GM21390 (cell line): ENCODE results near the gene HOXA1.

Experiments
- ATAC-seq: cut with Tn5 transposase; IDR thresholded peaks from one replicate; pipeline ENCODE4 v1.9.1; 2021; ENCODE audit not compliant: unreplicated experiment

HOXA1 gene

DNA sequence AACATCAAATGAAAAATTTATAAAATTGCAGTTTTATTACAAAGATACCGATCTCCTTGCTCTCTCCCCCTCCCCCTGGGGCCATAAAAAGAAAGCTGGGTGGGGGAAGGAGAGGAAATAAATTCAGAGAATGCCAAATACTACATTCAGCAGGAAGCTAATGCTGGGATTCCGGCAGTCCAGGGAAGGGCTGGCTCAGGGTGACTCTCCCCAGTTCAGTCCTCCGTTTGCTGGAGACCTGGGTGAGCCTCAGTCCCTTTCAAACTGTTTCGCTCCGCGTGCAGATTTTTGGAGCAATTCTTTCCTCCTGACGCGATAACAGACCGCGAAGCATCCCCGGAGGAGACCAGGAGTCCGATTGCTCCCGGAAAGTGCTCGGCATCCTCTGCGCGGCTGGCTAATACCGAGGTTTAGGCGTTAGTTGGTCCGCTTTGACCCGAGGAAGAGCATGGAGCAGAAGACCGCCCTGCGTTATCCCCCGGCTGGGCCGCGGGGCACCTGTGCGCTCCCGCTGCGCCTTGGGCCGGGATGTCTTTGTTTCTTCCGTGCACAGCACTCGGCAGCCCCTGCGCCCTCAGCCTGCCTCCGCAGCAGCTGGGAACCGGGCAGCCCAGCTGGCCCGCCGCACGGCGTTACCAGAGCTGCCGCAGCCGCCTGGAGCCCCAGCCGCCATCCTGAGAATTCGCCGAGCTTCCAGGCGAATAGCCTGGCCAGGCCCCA lies 10.5 kb upstream of the HOXA1 start:
- no peak for ATAC-seq

DNA sequence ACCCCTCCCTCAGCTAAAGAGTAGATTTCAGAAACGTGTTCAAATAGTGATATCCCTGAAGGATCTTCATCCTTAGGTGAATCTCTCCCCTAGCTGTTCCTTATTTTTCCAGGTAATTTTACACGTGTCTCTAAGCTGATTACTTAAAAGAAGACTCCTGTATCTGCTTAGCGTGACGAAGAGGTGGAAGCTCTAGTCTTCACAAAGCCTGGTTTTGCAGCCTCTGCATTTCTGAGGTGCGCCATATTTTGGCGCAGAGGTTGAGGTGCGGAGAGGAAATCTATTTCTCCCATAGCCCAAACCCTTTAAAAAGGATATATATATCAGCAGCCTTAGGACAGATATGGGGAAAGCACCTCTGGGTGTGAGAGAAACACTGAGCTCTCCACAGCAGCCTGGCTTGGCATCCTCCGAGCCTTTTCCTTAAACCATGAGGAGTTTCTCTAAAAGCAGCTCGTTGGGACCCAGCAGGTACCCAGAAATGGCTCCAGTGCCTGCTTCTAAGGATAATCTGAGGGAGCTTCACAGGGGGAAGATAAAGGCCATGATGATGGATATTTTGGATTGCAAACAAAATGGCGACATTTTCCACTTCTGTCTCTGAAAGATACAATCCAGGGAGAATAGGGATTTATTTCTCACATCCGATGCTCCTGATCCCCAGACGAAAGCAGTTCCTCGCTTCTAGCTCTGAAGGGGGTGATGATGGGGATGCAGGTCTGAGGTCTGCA lies 9.7 kb upstream of the HOXA1 start:
- ATAC-seq: no peak

DNA sequence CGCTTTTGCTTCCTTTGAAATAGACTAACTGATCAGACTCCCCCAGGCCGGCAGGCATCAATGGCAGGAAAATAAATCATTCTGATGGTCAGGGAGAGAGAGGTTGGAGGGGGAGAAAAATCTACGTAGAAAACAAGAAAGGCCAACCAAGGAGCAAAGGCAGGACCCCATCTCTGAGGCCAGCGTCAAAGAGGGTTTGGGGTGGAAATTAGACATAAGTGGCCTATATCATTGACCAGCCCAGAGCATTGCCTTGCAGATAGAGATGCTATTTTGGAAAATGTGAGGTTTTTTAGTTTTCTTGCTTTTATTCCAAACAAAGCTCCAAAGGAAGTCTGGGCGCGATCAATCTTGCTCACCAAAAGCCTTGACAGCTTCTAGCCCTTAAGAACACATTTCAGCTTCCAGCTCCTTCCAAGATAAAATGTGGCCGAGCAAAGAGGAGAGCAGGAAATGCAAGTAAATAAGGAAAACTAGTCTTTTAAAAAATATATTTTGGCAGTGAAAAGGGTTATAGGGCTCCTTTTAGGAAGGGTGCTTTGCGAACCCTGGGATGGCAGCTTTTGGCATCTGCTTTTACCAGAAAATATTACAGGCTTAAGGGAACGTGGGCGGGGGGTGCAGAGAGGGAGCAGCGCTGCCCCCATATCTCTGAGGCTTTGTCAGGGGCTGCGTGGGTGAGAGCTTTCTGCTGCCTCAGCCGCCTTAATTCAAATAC lies 8.7 kb upstream of the HOXA1 start:
- ATAC-seq: no peak

DNA sequence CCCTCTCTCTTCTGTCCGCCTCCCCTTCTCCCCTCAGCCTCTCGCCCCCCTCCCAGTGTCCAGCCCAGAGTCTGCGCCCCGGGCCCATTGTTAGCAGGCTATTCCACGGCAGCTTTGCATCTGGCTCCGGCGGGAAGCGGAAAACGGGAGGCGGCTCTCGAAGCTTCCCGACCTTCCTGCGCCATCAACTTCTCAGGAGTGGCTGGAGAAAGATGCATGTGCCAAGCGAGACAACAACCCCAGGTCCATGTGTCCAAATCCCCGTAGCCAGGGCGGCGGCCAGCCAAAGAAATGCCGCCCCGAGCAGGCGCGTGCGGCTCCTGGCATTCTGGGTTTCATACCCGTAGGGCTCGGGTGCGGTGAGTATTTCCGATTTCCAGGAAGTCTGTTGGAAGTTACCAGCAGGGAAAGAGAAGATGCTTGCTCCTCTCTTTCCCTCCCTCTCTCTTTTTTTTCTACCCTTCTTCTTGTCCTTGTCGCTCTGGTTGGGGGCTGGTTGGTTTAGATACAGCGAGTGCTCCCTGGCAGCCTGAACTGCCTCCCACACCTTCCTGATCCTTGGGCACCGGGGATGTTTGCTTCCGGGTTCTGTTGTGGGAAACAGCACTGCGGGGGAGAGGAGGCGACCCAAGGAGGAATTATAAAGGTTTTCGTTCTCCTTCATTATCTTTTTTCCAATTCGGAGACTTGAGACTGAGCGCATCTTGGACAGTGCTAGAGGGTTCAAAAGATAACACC lies 7.9 kb upstream of the HOXA1 start:
- no peak for ATAC-seq

DNA sequence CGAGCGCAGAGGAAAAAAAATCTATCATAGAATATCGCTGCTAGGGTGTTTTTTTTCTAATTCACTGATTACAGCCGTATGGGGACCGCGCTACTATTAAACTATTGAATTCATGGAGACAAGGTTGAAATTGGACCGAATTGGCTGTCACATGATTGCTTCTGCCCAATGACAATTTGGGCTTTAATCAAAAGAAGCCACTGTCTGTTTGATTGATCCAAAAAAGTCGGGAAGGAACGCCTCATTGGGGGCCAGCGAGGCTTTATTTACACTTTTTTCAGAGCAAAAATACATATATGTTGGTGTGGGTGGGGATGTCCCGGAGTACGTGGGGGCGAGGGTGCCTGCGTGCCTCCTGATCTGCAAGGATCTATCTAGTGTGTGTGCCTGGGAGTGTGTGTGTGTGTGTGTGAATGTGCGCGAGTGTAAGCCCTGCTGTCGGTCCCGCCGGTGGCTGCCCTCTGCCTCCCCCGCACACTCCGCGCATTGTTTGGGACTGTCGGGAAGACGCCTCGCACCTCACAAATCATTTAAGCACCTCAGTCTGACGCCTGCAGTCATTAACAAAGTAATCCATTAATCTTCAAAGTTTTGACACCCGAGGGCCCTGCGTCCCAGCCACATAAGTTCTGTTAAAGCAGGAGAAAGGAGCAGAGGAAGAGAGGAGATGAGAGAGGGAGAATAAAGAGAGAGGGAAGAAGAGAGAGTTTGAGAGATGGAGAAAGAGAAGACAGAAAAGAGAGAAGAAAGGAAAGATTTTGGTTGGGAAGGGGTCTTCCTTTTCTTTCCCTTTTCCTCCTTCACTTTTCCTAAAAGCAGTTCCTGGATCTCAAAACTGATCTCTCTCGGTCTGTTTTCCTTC lies 7.0 kb upstream of the HOXA1 start, which contains the start of gene HOXA2:
Gene HOXA2, minus strand, starts transcription at position 103 of the 862 bp plus-strand sequence. CDS start 183 bp downstream, outside the sequence.
- ATAC-seq: no peak

DNA sequence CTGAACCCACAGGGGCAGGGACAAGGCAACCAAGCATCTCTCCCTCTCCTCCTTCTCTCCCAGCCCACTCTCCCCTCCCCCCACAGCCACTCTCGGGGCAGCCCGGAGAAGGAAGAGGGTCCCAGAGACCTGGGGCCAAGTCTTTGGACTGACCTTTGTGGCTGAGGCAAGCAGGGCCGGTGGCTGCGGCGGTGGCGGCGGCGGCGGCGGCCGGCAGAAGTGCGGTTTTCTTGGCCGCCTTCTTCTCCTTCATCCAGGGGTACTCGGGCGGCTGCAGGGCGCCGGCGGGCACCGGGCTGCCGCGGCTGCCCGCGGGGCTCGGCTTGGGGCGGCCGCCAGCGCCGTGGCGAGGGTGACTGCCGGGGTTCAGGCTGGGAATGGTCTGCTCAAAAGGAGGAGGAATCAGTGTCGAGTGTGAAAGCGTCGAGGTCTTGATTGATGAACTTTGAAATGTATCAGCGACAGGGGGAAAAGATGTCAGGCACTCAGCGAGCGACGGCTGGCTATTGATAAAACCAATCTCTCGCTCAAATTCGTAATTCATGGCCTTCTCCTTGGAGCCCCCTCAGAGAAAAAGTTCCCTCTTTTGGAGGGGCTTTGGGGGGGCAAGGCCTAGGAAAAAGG lies 6.3 kb upstream of the HOXA1 start:
- no peak for ATAC-seq

DNA sequence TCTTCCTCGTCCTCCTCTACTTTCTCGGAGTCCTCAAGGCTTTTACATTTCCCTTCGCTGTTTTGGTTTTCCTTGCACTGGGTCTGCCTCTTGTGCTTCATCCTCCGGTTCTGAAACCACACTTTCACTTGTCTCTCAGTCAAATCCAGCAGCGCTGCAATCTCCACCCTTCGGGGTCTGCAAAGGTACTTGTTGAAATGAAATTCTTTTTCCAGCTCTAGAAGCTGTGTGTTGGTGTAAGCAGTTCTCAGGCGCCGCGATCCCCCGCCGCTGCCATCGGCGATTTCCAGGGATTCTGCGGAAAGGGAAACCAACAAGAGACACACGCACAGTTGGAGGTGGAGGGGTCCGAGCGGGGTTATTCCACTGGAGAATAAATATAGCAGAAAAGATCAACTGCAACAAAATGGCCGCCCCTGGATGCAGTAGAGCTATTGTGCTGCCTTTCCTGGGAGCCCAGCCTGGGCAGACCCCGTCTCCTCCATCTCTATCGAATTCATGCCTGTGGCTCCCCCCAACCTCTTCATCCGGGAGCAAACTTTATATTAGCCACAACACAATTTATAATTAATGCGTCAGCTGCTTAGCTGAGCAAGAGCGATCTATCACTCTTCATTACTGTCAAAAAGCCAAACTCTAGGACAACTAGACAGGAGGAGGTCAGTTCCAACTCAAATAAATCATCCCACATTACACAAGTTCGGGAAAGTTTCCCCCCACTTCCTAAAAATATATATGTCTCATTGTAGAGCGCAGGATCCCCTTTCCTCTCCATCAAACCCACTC lies 5.6 kb upstream of the HOXA1 start:
- no peak for ATAC-seq

DNA sequence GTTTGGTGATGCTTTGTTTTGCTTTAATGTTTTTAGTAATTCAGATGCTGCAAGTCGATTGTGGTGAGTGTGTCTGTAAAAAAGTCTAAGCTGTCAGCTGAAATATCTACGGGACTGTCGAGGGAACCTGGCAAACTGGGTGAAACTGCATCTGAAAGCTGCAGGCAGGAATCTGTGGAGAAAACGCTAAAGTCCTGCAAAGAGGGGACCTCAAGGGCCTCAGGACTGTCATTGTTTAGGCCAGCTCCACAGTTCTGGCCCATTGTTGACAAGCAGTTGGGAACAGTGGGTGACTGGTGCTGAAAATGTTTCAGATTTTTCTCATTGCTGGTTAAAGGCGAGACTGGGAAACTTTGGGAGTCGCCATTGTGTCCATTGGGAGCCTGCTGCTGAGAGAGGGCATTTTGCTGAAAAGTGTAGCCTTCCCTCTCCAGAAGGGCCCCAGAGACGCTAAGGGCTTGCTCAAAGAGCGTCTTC lies 4.9 kb upstream of the HOXA1 start:
- ATAC-seq: no peak

DNA sequence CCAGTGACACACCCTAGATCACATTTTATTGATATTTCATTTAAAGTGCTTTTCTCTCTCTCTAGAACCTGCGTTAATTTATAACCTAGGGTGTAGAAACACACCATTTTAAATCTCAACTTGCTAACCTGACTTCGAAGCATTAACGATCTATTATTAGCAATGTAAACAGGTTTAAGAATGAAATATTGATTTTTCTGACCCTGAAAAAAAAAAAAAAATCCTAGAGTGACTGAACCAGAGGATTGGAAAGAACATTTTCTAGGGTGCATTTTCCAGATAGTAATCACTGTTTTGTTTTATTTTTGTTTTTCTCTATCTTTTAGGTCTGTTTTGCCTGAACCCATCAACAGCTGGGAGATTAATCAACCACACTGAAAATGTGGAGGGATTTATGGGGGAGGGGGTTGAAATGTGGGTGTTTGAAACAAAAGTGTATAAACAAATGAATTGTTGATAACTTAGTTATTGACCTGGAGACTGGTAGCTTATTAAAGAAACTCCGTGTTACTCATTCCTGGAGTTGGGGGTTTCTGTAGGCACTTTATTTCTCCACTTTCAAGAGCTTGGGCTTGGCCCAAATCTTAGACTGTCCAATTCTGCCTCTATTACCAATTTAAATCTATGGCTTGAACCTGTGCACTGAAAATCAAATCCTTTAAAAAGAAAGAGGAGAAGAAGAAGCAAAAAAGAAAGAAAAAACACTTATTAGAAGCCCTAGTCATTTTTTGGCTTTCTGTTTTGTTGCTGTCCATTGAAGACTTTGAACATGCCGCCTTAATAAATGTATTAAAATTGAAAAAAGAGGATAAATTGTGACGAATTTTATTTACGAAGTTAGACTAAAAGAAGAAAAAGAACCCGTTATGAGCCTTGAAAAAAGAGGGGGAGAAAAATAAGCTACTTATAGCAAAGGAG lies 3.9 kb upstream of the HOXA1 start:
- no peak for ATAC-seq

DNA sequence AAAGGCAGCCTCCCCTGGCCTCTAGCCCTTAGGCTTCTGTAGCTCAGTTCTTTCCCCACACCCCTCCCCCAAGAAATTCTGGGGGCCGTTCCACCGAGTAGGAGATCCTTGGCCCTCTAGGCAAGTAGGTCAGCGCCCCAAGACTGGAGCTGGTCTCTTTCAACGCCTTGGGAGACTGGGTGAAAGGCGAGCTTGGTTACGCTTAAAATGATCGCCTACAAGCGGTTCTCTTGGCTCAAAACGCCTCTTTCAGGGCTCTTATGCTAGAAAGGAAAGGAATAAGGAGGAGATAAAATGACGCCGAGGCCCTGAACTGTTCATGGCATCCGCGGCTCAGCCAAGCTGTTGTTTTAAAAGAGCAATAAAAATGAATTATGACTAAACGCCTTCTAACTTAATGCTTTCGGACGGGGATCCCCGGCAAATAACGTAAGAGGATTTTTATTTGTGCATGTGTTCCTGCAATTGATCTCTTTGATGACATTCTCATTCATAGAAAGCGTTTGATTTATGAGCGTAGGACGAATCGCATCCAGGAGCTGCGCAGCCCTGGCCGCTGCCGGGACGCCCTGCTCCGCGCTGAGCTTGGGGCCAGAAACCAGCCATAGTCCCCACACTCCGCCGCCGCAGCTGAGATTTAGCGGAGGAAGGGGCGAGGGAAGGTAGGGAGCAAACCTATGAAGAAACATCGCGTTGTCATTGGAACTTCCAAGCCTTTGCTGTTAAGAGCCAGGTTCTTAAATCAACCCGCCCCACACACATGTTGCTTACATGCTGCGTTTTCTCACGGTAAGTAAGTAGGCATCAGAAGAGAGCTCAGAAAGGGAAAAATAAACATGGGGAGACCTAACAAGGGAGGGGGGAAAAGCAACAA lies 3.0 kb upstream of the HOXA1 start:
- no peak for ATAC-seq

DNA sequence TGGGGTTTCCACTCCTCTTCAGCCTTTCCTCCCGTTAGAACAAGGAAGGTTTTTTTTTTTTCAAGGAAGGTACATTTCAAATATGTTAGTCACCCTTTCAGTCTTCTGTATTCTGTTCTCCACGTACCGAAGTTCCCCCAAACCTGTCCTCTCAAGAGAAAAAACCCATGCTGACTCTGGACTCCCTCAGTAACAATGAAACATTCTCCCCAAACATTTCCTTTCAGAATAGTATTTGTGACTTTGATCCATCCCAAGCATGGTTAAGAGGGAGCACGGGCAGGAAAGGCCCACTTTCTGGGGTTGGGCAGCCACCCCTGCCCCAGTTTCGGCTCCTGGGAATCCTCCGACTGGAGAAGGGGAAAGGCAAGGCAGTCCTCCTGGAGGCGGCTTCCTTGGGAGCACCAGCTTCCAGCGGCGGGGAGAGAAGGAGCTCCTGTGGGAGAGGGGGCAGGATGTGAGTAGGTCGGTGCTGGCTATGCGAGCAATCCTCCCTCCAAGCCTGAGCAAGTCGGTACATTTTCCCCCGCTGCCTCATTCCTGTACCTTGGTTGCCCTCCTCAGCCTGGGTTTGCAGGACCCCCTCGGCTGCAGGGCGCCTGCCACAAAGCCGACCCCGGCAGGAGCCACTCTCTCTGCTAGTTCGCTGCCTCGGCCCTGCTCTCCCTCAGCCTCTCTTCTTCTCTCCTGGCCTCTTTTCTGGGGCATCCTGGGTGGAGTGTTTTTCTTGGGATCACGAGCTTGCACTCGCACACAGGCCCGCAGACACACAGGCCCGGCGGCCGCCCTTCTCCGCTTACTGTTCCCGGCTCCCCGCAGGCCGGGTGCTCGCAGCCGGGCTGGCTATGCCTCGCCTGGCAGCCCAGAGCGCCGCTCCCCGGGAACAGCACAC lies 2.1 kb upstream of the HOXA1 start:
- ATAC-seq: no peak

DNA sequence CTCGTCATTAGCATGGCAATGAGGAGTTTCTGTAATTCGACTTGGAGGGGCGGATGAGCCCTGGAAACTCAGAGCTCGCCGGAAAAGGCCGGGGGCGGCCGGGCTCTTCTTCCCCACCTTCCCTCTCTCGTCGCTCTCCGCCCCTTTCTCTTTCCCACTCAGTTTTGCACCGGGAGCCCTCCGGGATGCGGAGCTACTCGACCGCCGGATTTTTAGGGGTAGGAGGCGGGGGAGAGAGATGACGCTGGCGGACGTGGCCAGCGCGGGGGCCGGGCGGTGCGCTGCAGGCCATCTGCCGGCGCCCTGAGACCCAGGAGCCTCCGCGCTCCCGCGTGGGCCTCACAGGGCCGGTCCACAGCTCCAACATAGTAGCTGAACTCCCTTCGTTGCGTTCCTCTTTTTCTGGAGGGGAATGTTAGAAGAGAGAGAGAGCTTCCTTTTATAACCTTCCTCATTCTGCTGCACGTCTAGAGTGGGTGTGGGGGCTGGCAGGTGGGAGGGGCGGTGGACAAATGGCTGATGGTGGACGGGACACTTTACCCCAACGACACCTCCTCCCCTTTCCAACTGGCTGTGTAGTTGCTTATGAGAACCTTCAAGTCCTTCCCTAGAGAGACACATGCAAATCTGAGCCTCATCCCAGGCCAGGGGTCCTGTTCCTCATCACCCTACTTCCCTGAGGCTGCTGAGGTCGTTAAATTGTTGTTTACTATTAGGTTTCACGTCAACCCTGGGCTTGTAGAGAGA lies 1.1 kb upstream of the HOXA1 start:
- ATAC-seq: no peak

DNA sequence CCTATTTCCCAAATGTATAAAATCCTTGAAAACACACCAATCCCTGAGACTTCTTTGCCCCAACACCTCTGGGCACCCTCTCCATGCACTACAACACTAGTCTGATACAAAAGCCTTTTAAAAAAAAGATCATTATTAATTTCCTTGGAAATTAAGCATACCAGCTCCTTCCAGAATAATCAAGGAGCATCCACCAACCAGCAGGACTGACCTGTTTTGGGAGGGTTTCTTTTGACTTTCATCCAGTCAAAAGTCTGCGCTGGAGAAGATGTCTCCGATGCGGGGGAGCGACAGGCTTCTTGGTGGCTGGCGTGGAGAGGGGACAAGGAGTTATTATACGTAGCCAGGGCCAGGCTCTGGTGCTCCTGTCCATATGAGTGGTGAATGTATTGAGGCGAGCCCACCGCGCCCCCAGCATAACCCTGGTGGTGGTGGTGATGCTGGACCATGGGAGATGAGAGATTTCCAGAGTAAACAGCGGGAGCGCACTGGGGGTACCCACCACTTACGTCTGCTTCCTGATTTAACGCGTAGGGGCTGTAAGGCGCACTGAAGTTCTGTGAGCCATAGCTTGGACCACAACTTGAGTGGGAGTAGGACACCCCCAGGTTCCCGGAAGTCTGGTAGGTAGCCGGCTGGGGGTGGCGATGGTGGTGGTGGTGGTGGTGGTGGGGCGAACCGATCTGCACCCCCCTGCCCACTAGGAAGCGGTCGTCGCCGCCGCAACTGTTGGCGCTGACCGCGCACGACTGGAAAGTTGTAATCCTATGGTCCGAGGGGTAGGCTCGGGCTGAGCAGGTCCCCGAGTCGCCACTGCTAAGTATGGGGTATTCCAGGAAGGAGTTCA lies 527 bp downstream of the HOXA1 start:
- ATAC-seq: no peak

DNA sequence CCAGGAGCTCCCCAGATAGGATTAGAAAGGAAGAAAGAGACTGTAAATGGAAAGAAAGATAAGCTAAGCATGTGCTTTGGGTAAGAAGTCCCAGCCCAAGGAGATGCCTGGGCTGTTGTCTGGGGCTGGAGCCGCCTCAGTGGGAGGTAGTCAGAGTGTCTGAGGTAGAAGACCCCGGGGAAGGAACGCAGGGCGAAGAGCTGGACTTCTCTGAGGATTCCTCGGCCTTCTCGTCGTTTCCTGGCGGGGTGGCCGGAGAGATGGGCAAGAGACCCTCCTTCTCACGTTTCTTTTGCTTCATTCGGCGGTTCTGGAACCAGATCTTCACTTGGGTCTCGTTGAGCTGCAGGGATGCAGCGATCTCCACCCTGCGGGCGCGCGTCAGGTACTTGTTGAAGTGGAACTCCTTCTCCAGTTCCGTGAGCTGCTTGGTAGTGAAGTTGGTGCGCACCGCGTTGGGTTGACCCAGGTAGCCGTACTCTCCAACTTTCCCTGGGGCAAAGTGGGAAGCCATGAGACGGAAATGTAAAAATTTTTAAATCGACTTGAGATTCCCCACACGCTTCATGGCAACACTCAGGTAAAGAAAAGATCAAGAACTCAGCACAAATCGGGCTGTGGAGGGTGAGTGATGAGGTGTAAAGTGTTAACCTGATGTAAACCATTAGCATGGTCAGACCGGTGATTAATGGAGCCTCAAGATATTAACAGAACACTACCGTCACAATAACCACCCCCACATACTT lies 1.3 kb downstream of the HOXA1 start:
- ATAC-seq: no peak
